DMS114 treated with DMSO at 0.1 percent for 48 hours (cell line): ENCODE data around the gene ATP23.

Experiments
- DNase-seq: peaks from one replicate; lab custom pipeline; 2025; ENCODE audit not compliant: unreplicated experiment; lab: John Stamatoyannopoulos, UW

Gene ATP23

GRCh38 chr12:57941165-57941894 lies at the start of gene ATP23:
Gene ATP23 (plus strand): TSS chr12:57941567. CDS start chr12:57941702, 135 bp downstream.
- peak; percentile 80 for DNase-seq

GRCh38 chr12:57892232-57892972 lies 49.0 kb upstream of the ATP23 start:
- DNase-seq = no peak

- no peak for DNase-seq
Measured at GRCh38 chr12:57893431-57894353, 47.7 kb upstream of the ATP23 start.

- DNase-seq = no peak
Measured at GRCh38 chr12:57894399-57895292, 46.7 kb upstream of the ATP23 start.

- DNase-seq = no peak
Measured at GRCh38 chr12:57895389-57896114, 45.8 kb upstream of the ATP23 start.

GRCh38 chr12:57896115-57896433 lies 45.3 kb upstream of the ATP23 start:
- peak; percentile 17 for DNase-seq

GRCh38 chr12:57896434-57897201 lies 44.7 kb upstream of the ATP23 start:
- DNase-seq = peak; percentile 28

GRCh38 chr12:57897286-57897974 lies 43.9 kb upstream of the ATP23 start:
- no peak for DNase-seq

- DNase-seq = no peak
Measured at GRCh38 chr12:57898308-57898970, 42.9 kb upstream of the ATP23 start.

- no peak for DNase-seq
Measured at GRCh38 chr12:57899010-57899662, 42.2 kb upstream of the ATP23 start.

- DNase-seq = no peak
Measured at GRCh38 chr12:57902478-57902969, 38.8 kb upstream of the ATP23 start.

- DNase-seq = no peak
Measured at GRCh38 chr12:57904426-57904825, 36.9 kb upstream of the ATP23 start.

GRCh38 chr12:57904848-57905811 lies 36.2 kb upstream of the ATP23 start:
- peak; percentile 88 for DNase-seq

- DNase-seq = no peak
Measured at GRCh38 chr12:57905812-57906475, 35.4 kb upstream of the ATP23 start.

- no peak for DNase-seq
Measured at GRCh38 chr12:57906821-57907220, 34.5 kb upstream of the ATP23 start.

- no peak for DNase-seq
Measured at GRCh38 chr12:57907281-57907680, 34.1 kb upstream of the ATP23 start.
